ENCODE results near the gene PCBP3. TPM values are rescaled to one million over a fixed set of nuclear protein-coding genes. Genes with fewer than 3 reads are reported as not detected.
"Not testable (repeated sequence)": the region's sequence is repeated elsewhere in the genome, so short reads cannot be mapped to it uniquely, and the experiment has no call there.

The PCBP3 gene
- total and polyA plus RNA-seq, 2 donors from 2014 or later = 2.3 to 5.4 TPM

GRCh38 chr21:45883090-45883489 is 239.6 kb downstream of the PCBP3 start:
- DNase-seq = no peak
- H3K4me3 ChIP-seq (ENCODE audit: low read length in 3 of 3) = no peak overlapping the region
- H3K9ac ChIP-seq (ENCODE audit: low read length in 3 of 3) = no peak overlapping the region
- H3K27ac ChIP-seq (ENCODE audit: low read depth in 2 of 2, low read length in 2 of 2) = no peak overlapping the region
- no peak for TF ChIP-seq CTCF (IDR thresholded peaks at IDR 0.05; ENCODE audit: borderline replicate concordance, extremely low read depth, insufficient read depth)
- intact Hi-C loops (cut with DNase I) = no loop called here
- H3K9me3 ChIP-seq (ENCODE audit: control insufficient read depth in 2 of 3, insufficient read depth in 1 of 3, low read length in 3 of 3) = no peaks in the 10 kb centered on the region
- no peaks in the 10 kb centered on the region for H3K36me3 ChIP-seq (ENCODE audit: control insufficient read depth in 2 of 3, insufficient read depth in 3 of 3, low read length in 3 of 3)
- no peaks in the 10 kb centered on the region for H3K27me3 ChIP-seq (ENCODE audit: control insufficient read depth, insufficient read depth, low read length)
- H3K4me1 ChIP-seq (ENCODE audit: control insufficient read depth in 2 of 3, insufficient read depth in 2 of 3, low read depth in 1 of 3, low read length in 3 of 3) = no peaks in the 10 kb centered on the region
- FAIRE-seq = no peak

GRCh38 chr21:45885597-45885929 is 242.0 kb downstream of the PCBP3 start:
- intact Hi-C loops (cut with DNase I) = no loop called here
- no peak overlapping the region for H3K27ac ChIP-seq (ENCODE audit: low read depth in 2 of 2, low read length in 2 of 2)
- no peak for TF ChIP-seq CTCF (IDR thresholded peaks at IDR 0.05; ENCODE audit: borderline replicate concordance, extremely low read depth, insufficient read depth)
- no peak overlapping the region for H3K9ac ChIP-seq (ENCODE audit: low read length in 3 of 3)
- DNase-seq (no peak), FAIRE-seq (no peak)
- no peaks in the 10 kb centered on the region for H3K4me1 ChIP-seq (ENCODE audit: control insufficient read depth in 2 of 3, insufficient read depth in 2 of 3, low read depth in 1 of 3, low read length in 3 of 3)
- no peaks in the 10 kb centered on the region for H3K9me3 ChIP-seq (ENCODE audit: control insufficient read depth in 2 of 3, insufficient read depth in 1 of 3, low read length in 3 of 3)
- no peaks in the 10 kb centered on the region for H3K27me3 ChIP-seq (ENCODE audit: control insufficient read depth, insufficient read depth, low read length)
- no peaks in the 10 kb centered on the region for H3K36me3 ChIP-seq (ENCODE audit: control insufficient read depth in 2 of 3, insufficient read depth in 3 of 3, low read length in 3 of 3)
- no peak overlapping the region for H3K4me3 ChIP-seq (ENCODE audit: low read length in 3 of 3)

GRCh38 chr21:45885930-45886601 is 242.5 kb downstream of the PCBP3 start:
- H3K27ac ChIP-seq (ENCODE audit: low read depth in 2 of 2, low read length in 2 of 2); H3K9ac ChIP-seq (ENCODE audit: low read length in 3 of 3); intact Hi-C loops (cut with DNase I); H3K4me3 ChIP-seq (ENCODE audit: low read length in 3 of 3); H3K27me3 ChIP-seq (ENCODE audit: control insufficient read depth, insufficient read depth, low read length); H3K4me1 ChIP-seq (ENCODE audit: control insufficient read depth in 2 of 3, insufficient read depth in 2 of 3, low read depth in 1 of 3, low read length in 3 of 3); H3K9me3 ChIP-seq (ENCODE audit: control insufficient read depth in 2 of 3, insufficient read depth in 1 of 3, low read length in 3 of 3); H3K36me3 ChIP-seq (ENCODE audit: control insufficient read depth in 2 of 3, insufficient read depth in 3 of 3, low read length in 3 of 3); FAIRE-seq: not testable (repeated sequence)
- peak in 2 of 5 donors; percentile 16 to 42 for DNase-seq

GRCh38 chr21:45886610-45887026 is 243.1 kb downstream of the PCBP3 start:
- H3K9ac ChIP-seq (ENCODE audit: low read length in 3 of 3) = no peak overlapping the region
- no peak overlapping the region for H3K4me3 ChIP-seq (ENCODE audit: low read length in 3 of 3)
- no peaks in the 10 kb centered on the region for H3K9me3 ChIP-seq (ENCODE audit: control insufficient read depth in 2 of 3, insufficient read depth in 1 of 3, low read length in 3 of 3)
- no peaks in the 10 kb centered on the region for H3K4me1 ChIP-seq (ENCODE audit: control insufficient read depth in 2 of 3, insufficient read depth in 2 of 3, low read depth in 1 of 3, low read length in 3 of 3)
- DNase-seq (peak in 2 of 5 donors; percentile 34 to 59), FAIRE-seq (no peak)
- H3K27ac ChIP-seq (ENCODE audit: low read depth in 2 of 2, low read length in 2 of 2) = no peak overlapping the region
- intact Hi-C loops (cut with DNase I) = no loop called here
- H3K36me3 ChIP-seq (ENCODE audit: control insufficient read depth in 2 of 3, insufficient read depth in 3 of 3, low read length in 3 of 3) = no peaks in the 10 kb centered on the region
- no peaks in the 10 kb centered on the region for H3K27me3 ChIP-seq (ENCODE audit: control insufficient read depth, insufficient read depth, low read length)
- TF ChIP-seq CTCF (IDR thresholded peaks at IDR 0.05; ENCODE audit: borderline replicate concordance, extremely low read depth, insufficient read depth) = no peak

All from kidney (tissue), 14 donors.